SU-DHL-6 (cell line): ENCODE data around the gene TDRD10.

ENCODE experiments used
- H2AFZ ChIP-seq: fragments of 200-600 bp; sonication (generic); 2 replicates; pipeline ENCODE4 v1.6.1; 2014; ENCODE audit warnings: low read depth, mild to moderate bottlenecking, moderate library complexity, mixed read lengths, antibody characterized with exemption, low read length; ENCODE audit not compliant: severe bottlenecking
- H3F3A ChIP-seq: fragments of 200-600 bp; shearing (Covaris generic); 2 replicates; pipeline ENCODE4 v1.6.0; 2016; ENCODE audit warnings: antibody characterized with exemption, mild to moderate bottlenecking; ENCODE audit not compliant: insufficient read depth
- H3K27ac ChIP-seq: fragments of 200-600 bp; sonication (generic); 2 replicates; pipeline ENCODE4 v1.5.1; 2016; ENCODE audit warnings: low read depth, mild to moderate bottlenecking, low read length, moderate library complexity, mixed read lengths
- H3K27me3 ChIP-seq: fragments of 200-600 bp; sonication (generic), shearing (Covaris generic); 2 replicates; pipeline ENCODE4 v1.6.0; 2014; ENCODE audit warnings: mild to moderate bottlenecking, low read length
- H3K36me3 ChIP-seq: fragments of 200-600 bp; sonication (generic); 2 replicates; pipeline ENCODE4 v1.6.1; 2014; ENCODE audit warnings: mild to moderate bottlenecking, low read length, mixed read lengths
- H3K4me2 ChIP-seq: fragments of 300-600, 200-600 bp; shearing (Covaris generic), sonication (generic); 2 replicates; pipeline ENCODE4 v1.6.0; 2014; ENCODE audit warnings: low read length, low read depth, mild to moderate bottlenecking; ENCODE audit not compliant: poor library complexity, severe bottlenecking
- H3K4me3 ChIP-seq: fragments of 200-600 bp; sonication (generic); 2 replicates; pipeline ENCODE4 v1.5.1; 2014; ENCODE audit warnings: antibody characterized with exemption, low read length, mild to moderate bottlenecking, mixed read lengths; ENCODE audit not compliant: insufficient read depth, poor library complexity, severe bottlenecking
- H3K79me2 ChIP-seq: fragments of 200-600 bp; sonication (generic); 2 replicates; pipeline ENCODE4 v1.6.1; 2014; ENCODE audit warnings: mild to moderate bottlenecking, low read length, moderate library complexity; ENCODE audit not compliant: insufficient read depth
- H3K9ac ChIP-seq: fragments of 200-600 bp; sonication (generic); 2 replicates; pipeline ENCODE4 v1.7.0; 2014; ENCODE audit warnings: mild to moderate bottlenecking, low read length
- H3K9me2 ChIP-seq: fragments of 200-600 bp; sonication (generic); replicated peaks from 2 replicates; pipeline ENCODE4 v1.6.1; 2014; ENCODE audit warnings: low read length; ENCODE audit not compliant: insufficient read depth
- H3K9me3 ChIP-seq: fragments of 200-600 bp; sonication (generic); 2 replicates; pipeline ENCODE4 v1.6.1; 2014; ENCODE audit warnings: low read length, mixed read lengths; ENCODE audit not compliant: insufficient read depth
- H4K20me1 ChIP-seq: fragments of 200-600 bp; sonication (generic); 2 replicates; pipeline ENCODE4 v1.6.1; 2014; ENCODE audit warnings: low read depth, mild to moderate bottlenecking, antibody characterized with exemption, low read length, moderate library complexity, mixed read lengths
- EZH2phosphoT487 ChIP-seq: fragments of 200-600 bp; sonication (generic), shearing (Covaris generic); conservative IDR thresholded peaks from 2 replicates; pipeline ENCODE4 v1.6.1; 2018; ENCODE audit warnings: mild to moderate bottlenecking, antibody characterized with exemption, low read length, moderate library complexity, mixed read lengths
- TF ChIP-seq, protein P1 (sequence below): fragments of 200-600 bp; sonication (generic); IDR thresholded peaks from one replicate; pipeline ENCODE4 v1.5.1; 2017; ENCODE audit warnings: antibody characterized with exemption, mild to moderate bottlenecking, low read length, moderate library complexity; ENCODE audit not compliant: insufficient read depth, poor library complexity, severe bottlenecking

Gene TDRD10

DNA sequence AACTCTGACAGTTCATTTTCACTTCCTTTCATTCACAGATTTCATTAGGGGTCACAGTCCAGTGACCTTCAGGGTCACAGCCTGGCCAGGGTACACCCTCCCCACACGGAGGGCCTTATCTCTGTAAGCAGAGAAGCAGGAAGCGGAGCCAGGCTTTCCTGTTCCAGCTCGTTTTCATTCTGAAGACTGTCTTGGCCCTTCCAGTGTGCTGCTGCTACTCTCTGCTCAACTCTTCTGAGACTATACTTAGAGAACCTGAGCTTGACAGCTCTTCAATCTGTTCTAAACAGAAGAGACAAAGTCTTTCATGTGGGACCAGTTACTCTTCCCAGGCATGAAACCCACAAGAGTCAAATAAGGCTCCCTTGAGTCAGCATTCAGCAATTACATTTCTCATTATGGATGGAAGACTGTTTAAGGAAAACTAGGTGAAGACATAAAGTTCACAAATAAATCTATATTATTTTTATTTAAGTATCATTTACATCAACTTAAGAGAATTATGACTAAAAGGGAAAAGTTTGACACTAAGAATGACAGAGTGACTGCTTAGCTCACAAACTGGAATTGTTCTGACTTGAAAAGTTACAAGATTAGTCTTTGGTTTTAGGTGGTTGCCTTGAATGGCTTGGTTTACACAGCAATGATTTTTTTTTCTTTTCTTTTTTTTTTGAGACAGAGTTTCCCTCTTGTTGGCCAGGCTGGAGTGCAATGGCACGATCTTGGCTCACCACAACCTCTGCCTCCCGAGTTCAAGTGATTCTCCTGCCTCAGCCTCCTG lies 4.8 kb upstream of the TDRD10 start:
- no peak overlapping the region for H2AFZ ChIP-seq
- TF ChIP-seq, protein P1, sequence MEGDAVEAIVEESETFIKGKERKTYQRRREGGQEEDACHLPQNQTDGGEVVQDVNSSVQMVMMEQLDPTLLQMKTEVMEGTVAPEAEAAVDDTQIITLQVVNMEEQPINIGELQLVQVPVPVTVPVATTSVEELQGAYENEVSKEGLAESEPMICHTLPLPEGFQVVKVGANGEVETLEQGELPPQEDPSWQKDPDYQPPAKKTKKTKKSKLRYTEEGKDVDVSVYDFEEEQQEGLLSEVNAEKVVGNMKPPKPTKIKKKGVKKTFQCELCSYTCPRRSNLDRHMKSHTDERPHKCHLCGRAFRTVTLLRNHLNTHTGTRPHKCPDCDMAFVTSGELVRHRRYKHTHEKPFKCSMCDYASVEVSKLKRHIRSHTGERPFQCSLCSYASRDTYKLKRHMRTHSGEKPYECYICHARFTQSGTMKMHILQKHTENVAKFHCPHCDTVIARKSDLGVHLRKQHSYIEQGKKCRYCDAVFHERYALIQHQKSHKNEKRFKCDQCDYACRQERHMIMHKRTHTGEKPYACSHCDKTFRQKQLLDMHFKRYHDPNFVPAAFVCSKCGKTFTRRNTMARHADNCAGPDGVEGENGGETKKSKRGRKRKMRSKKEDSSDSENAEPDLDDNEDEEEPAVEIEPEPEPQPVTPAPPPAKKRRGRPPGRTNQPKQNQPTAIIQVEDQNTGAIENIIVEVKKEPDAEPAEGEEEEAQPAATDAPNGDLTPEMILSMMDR, result no peak
- TF ChIP-seq EZH2phosphoT487, result no peak
- H3K4me3 ChIP-seq, result no peak overlapping the region

DNA sequence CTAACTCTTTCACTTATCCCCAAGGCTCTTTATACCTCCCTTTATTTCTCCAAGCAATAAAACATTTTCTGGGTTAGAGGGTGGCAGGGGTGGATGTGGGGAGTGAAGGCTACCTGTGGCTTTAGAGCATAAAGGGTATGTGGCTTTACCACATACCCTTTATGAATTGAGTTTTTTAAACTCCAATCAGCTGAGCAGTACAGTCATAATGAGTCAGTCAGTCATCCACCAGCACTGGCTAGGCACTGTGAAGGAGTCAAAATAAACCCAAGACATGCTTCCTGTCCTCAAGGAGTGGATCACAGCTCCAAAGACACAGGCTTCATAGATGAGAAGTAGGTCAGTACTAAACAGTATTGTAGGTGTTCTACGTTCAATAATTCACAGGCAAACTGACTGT lies 2.6 kb upstream of the TDRD10 start:
- Histone ChIP-seq H3K9me3 (no peaks in the 10 kb centered on the region), H3K27me3 (no peaks in the 10 kb centered on the region), H2AFZ (no peak overlapping the region), H4K20me1 (no peaks in the 10 kb centered on the region), H3K9me2 (no peaks in the 10 kb centered on the region), H3K9ac (no peak overlapping the region), H3K27ac (no peak overlapping the region), H3K36me3 (no peaks in the 10 kb centered on the region), H3K79me2 (no peaks in the 10 kb centered on the region), H3K4me3 (no peak overlapping the region), H3K4me2 (no peak overlapping the region), H3F3A (no peaks in the 10 kb centered on the region; the same call in 1 of the 2 replicates)
- TF ChIP-seq EZH2phosphoT487, result no peak
- TF ChIP-seq, protein P1, result no peak

More for the DNA sequence above, 4.8 kb upstream of the TDRD10 start:
- Histone ChIP-seq H3F3A (peaks cover 4% of the 10 kb centered on the region; the same call in 1 of the 2 replicates), H3K27me3 (no peaks in the 10 kb centered on the region), H3K9me2 (no peaks in the 10 kb centered on the region), H3K9me3 (no peaks in the 10 kb centered on the region), H3K79me2 (no peaks in the 10 kb centered on the region), H4K20me1 (no peaks in the 10 kb centered on the region), H3K9ac (no peak overlapping the region), H3K27ac (no peak overlapping the region), H3K4me2 (no peak overlapping the region), H3K36me3 (no peaks in the 10 kb centered on the region)

DNA sequence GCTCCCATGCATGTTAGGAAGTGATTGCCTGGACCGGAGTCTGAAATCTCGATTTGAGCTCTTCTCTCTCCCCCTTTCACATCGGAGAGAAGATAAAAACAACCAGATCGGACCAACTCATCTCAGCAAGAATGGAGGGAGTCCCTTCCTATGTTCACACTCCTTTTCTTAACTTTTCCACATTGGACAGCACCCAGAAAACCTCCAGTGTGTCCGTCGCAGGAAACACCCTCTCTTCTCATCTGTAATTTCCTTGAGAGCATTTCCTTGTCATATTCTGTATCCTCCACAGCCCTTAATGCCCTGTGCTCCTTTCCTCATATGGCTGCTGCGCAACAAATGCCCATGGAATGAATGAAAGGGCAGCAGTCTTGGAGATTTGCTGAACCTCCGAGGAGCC lies 1.5 kb upstream of the TDRD10 start:
- no peak for TF ChIP-seq EZH2phosphoT487
- TF ChIP-seq, protein P1, result no peak

More for the DNA sequence above, 1.5 kb upstream of the TDRD10 start:
- Histone ChIP-seq H2AFZ (no peak overlapping the region), H3K4me2 (no peak overlapping the region), H3K9me3 (no peaks in the 10 kb centered on the region), H4K20me1 (no peaks in the 10 kb centered on the region), H3K36me3 (no peaks in the 10 kb centered on the region), H3K9ac (no peak overlapping the region), H3K4me3 (no peak overlapping the region), H3F3A (no peaks in the 10 kb centered on the region; the same call in 1 of the 2 replicates), H3K79me2 (no peaks in the 10 kb centered on the region), H3K27me3 (no peaks in the 10 kb centered on the region), H3K27ac (no peak overlapping the region), H3K9me2 (no peaks in the 10 kb centered on the region)
